CD4-positive, alpha-beta T cell treated with Interleukin-17A for 4 hours (primary cell): Measurements from ENCODE around the gene TAS2R3.

Experiments used
- DNase-seq: peaks from one replicate; pipeline ENCODE4 v3.0.0-alpha.2; 2020; ENCODE audit warnings: mixed read lengths

The TAS2R3 gene

DNA sequence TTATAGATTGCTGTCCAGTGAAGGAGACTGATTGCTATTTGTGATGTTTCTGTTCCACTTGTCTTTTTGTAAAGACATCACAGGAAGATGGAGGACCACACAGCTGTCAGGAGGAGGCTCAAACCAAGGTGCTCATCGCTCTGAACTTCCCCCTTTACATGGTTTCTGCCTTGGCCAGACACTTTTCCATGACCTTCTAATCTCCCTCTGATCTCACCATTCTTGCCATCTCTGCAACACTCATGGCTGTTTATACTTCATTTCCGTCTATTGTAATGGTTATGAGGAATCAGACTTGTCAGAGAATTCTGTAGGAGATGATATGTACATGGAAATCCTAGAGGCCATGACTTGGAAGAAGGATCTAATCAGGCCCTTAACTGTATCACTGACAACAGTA, 24.4 kb downstream of the TAS2R3 start:
- no peak for DNase-seq

DNA sequence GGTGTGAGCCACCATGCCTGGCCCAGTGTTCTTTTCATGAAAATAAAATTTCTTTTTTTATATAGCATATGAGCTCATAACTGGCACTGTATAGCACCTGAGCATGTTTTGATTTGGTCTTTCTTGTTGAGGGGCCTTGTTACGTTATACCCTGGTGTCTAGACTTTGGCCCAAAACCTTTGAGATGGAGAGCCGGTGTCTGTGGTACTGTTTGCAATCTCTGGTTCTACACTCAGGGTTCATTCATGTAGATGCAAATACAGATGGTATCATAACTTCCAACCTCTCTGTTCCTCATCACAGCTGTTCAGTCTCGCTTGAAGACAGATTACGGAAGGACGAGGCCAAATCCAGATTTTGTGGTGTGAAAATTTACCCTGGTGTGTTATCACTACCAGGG, 26.0 kb downstream of the TAS2R3 start, which contains the start of gene TAS2R5:
TAS2R5 (plus strand) TSS at position 301 of the 400 bp plus-strand sequence. CDS start 145 bp downstream, outside the sequence.
- no peak for DNase-seq

DNA sequence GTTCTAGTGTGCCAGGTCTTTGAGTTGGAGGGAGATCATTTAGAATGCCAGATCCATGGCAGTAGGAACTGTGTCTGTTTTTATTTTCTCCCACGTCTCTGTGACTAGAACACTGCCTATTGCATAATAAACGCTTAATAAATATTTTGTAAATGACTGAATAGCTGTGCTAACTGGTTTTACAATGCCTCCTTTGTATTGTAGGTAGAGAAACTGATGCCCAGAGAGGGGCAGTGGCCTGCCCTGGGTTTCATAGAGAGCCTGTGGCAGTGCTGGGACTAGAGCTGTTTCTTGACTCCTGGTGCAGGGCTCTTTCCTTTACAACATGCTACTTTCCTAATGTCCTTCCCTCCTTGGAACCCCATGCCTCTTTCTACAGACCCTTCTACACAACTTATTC, 28.6 kb downstream of the TAS2R3 start:
- no peak for DNase-seq
